Activated naive CD8-positive, alpha-beta T cell treated with anti-CD3 and anti-CD28 coated beads for 36 hours (primary cell): ENCODE data around the gene DGKQ. TPM values are rescaled to one million over a fixed set of nuclear protein-coding genes. Genes with fewer than 3 reads are reported as not detected.
"Not testable (repeated sequence)": the region's sequence is repeated elsewhere in the genome, so short reads cannot be mapped to it uniquely, and the experiment has no call there.

Experiments
- DNase-seq: peaks from one replicate; pipeline ENCODE4 v3.0.0; 2021
- H3K27ac Mint-ChIP-seq: one replicate; pipeline ENCODE4 v1.8.0; 2022; ENCODE audit warnings: mild to moderate bottlenecking, moderate library complexity, mixed read lengths
- H3K27me3 Mint-ChIP-seq: one replicate; pipeline ENCODE4 v1.8.0; 2022; ENCODE audit warnings: mild to moderate bottlenecking, mixed read lengths
- H3K36me3 Mint-ChIP-seq: one replicate; pipeline ENCODE4 v1.8.0; 2021; ENCODE audit warnings: mild to moderate bottlenecking, mixed read lengths
- H3K4me1 Mint-ChIP-seq: one replicate; pipeline ENCODE4 v1.8.0; 2021; ENCODE audit warnings: mixed read lengths
- H3K4me3 Mint-ChIP-seq: one replicate; pipeline ENCODE4 v1.8.0; 2022; ENCODE audit warnings: mild to moderate bottlenecking, moderate library complexity, mixed read lengths
- H3K9me3 Mint-ChIP-seq: one replicate; pipeline ENCODE4 v1.8.0; 2022; ENCODE audit warnings: mixed read lengths
- total RNA-seq, 2 experiments: library from RNA; stranded (reverse); gene quantifications; one replicate each; pipeline ENCODE4 v1.2.3, GENCODE V29; 2021

DGKQ gene
- total RNA-seq, 2 experiments from 2014 or later, result 12.5 to 14.0 TPM

DNA sequence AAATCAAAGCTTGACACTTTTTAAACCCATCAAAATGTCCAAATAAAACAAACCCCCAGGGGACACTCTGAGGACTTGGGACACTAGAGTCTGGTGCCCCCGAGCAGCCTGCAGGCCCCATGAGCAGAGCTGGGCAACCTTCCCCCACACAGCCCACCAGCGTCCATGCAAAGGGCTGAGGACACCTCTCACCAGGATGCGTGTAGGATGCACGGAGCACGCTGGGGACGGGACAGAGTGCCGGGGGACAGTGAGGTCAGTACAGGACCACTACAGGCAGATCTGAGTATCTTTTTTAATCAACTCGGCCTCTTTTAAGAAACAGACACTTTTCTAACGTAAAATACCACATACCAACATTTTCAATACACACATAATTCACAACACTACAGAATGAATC, 48.2 kb downstream of the DGKQ start:
- Mint-ChIP-seq H3K27me3 (no peaks in the 10 kb centered on the region), H3K4me3 (no peak overlapping the region), H3K27ac (peak overlapping the region; percentile 73), H3K36me3 (peaks cover 25% of the 10 kb centered on the region), H3K9me3 (peaks cover 2% of the 10 kb centered on the region), H3K4me1 (peaks cover 55% of the 10 kb centered on the region)
- DNase-seq, result no peak

GRCh38 chr4:924107-925096, 49.0 kb downstream of the DGKQ start:
- Mint-ChIP-seq H3K36me3 (peaks cover 32% of the 10 kb centered on the region), H3K9me3 (peaks cover 5% of the 10 kb centered on the region), H3K27ac (peak overlapping the region; percentile 73), H3K4me1 (peaks cover 56% of the 10 kb centered on the region), H3K4me3 (peak overlapping the region; percentile 2), H3K27me3 (no peaks in the 10 kb centered on the region)
- DNase-seq, result peak; percentile 45

GRCh38 chr4:921830-922331, 51.5 kb downstream of the DGKQ start:
- Mint-ChIP-seq H3K4me1 (peaks cover 58% of the 10 kb centered on the region), H3K27me3 (no peaks in the 10 kb centered on the region), H3K4me3 (peak overlapping the region; percentile 42), H3K9me3 (peaks cover 9% of the 10 kb centered on the region), H3K36me3 (peaks cover 45% of the 10 kb centered on the region), H3K27ac (peak overlapping the region; percentile 79)
- peak; percentile 20 for DNase-seq

DNA sequence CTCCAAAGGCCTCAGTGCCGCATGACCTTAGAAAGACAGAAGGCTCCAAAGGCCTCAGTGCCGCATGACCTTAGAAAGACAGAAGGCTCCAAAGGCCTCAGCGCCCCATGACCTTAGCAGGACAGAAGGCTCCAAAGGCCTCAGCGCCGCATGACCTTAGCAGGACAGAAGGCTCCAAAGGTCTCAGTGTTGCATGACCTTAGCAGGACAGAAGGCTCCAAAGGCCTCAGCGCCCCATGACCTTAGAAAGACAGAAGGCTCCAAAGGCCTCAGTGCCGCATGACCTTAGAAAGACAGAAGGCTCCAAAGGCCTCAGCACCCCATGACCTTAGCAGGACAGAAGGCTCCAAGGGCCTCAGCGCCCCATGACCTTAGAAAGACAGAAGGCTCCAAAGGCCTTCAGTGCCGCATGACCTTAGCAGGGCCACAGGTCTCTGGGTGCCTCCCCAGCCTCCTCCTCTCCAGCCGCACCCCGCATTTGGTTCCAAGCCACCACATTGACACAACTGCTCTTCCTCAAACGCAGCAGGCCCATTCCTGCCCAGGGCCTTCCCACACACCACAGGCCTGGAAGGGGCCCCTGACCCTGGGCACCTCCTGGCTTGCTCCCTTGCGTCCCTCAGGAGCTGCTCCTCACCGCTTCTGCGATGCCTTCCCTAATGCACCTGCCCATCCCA, 54.2 kb downstream of the DGKQ start:
- Mint-ChIP-seq H3K4me1 (peaks cover 56% of the 10 kb centered on the region), H3K36me3 (peaks cover 48% of the 10 kb centered on the region)
- not testable (repeated sequence) for H3K27me3 Mint-ChIP-seq, H3K9me3 Mint-ChIP-seq, DNase-seq, H3K4me3 Mint-ChIP-seq, H3K27ac Mint-ChIP-seq

DNA sequence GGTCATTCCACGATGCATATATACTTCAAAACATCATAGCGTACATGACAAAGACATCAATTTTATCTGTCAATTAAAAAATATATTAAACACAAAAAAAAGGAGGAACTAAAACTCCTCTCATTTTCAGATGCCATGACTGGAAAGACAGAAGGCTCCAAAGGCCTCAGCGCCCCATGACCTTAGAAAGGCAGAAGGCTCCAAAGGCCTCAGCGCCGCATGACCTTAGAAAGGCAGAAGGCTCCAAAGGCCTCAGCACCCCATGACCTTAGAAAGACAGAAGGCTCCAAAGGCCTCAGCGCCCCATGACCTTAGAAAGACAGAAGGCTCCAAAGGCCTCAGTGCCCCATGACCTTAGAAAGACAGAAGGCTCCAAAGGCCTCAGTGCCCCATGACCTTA, 54.8 kb downstream of the DGKQ start:
- DNase-seq, H3K27me3 Mint-ChIP-seq, H3K4me3 Mint-ChIP-seq, H3K9me3 Mint-ChIP-seq, H3K27ac Mint-ChIP-seq: not testable (repeated sequence)
- H3K4me1 Mint-ChIP-seq, result peaks cover 54% of the 10 kb centered on the region
- H3K36me3 Mint-ChIP-seq, result peaks cover 48% of the 10 kb centered on the region

GRCh38 chr4:917992-918391, 55.4 kb downstream of the DGKQ start:
- Mint-ChIP-seq H3K4me3 (no peak overlapping the region), H3K27me3 (no peaks in the 10 kb centered on the region), H3K4me1 (peaks cover 53% of the 10 kb centered on the region), H3K36me3 (peaks cover 48% of the 10 kb centered on the region), H3K27ac (no peak overlapping the region), H3K9me3 (peaks cover 9% of the 10 kb centered on the region)
- DNase-seq, result no peak

DNA sequence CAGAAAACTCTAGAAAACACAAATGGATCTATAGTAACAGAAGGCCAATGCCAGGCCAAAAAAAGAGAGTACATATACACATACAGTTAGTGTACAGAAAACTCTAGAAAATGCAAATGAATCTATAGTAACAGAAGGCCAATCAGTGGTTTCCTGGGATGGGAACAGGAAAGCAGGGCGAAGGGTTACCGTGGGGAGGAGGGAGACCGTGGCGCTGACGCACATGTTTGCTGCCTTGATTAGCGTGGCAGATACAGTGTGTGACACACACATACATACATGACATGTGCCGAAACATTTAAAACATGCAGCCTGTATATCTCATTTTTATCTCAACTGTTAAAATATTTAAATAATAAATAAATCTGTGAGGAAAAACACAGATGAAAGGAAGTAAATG, 55.9 kb downstream of the DGKQ start:
- Mint-ChIP-seq H3K4me3 (no peak overlapping the region), H3K27ac (no peak overlapping the region), H3K9me3 (peaks cover 9% of the 10 kb centered on the region), H3K4me1 (peaks cover 48% of the 10 kb centered on the region), H3K36me3 (peaks cover 42% of the 10 kb centered on the region), H3K27me3 (no peaks in the 10 kb centered on the region)
- no peak for DNase-seq

GRCh38 chr4:915595-915994, 57.8 kb downstream of the DGKQ start:
- Mint-ChIP-seq H3K27me3 (no peaks in the 10 kb centered on the region), H3K27ac (peak overlapping the region; percentile 70), H3K4me3 (peak overlapping the region; percentile 38), H3K36me3 (peaks cover 28% of the 10 kb centered on the region), H3K9me3 (peaks cover 7% of the 10 kb centered on the region), H3K4me1 (peaks cover 33% of the 10 kb centered on the region)
- no peak for DNase-seq

- Mint-ChIP-seq H3K9me3 (peaks cover 7% of the 10 kb centered on the region), H3K4me1 (peaks cover 33% of the 10 kb centered on the region), H3K27me3 (no peaks in the 10 kb centered on the region), H3K4me3 (peak overlapping the region; percentile 51), H3K36me3 (peaks cover 25% of the 10 kb centered on the region), H3K27ac (peak overlapping the region; percentile 70)
- DNase-seq, result no peak
These were observed 58.3 kb downstream of the DGKQ start for GRCh38 chr4:915041-915474.

DNA sequence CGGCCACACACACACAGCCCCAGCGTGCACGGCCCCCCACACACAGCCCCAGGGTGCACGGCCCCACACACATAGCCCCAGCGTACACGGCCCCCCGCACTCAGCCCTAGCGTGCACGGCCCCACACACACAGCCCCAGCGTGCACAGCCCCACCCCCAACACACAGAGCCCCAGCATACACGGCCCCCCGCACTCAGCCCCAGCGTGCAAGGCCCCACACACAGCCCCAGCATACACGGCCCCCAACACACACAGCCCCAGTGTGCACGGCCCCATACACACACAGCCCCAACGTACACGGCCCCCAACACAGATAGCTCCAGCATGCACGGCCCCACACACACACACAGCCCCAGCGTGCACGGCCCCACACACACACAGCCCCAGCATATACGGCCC, 58.8 kb downstream of the DGKQ start:
- H3K36me3 Mint-ChIP-seq, result peaks cover 21% of the 10 kb centered on the region
- H3K27me3 Mint-ChIP-seq, result no peaks in the 10 kb centered on the region
- no peak overlapping the region for H3K4me3 Mint-ChIP-seq
- DNase-seq, result no peak
- H3K9me3 Mint-ChIP-seq, result peaks cover 5% of the 10 kb centered on the region
- H3K27ac Mint-ChIP-seq, result no peak overlapping the region
- peaks cover 29% of the 10 kb centered on the region for H3K4me1 Mint-ChIP-seq

- Mint-ChIP-seq H3K9me3 (peaks cover 4% of the 10 kb centered on the region), H3K36me3 (peaks cover 14% of the 10 kb centered on the region)
These were observed 60.1 kb downstream of the DGKQ start for GRCh38 chr4:913280-913618.

GRCh38 chr4:912548-913279, 60.7 kb downstream of the DGKQ start:
- Mint-ChIP-seq H3K4me1 (peaks cover 22% of the 10 kb centered on the region), H3K4me3 (no peak overlapping the region), H3K36me3 (peaks cover 9% of the 10 kb centered on the region), H3K27ac (no peak overlapping the region), H3K9me3 (peaks cover under 1% of the 10 kb centered on the region), H3K27me3 (no peaks in the 10 kb centered on the region)
- DNase-seq, result no peak

More at GRCh38 chr4:913280-913618, 60.1 kb downstream of the DGKQ start:
- Mint-ChIP-seq H3K27me3 (no peaks in the 10 kb centered on the region), H3K27ac (no peak overlapping the region), H3K4me3 (no peak overlapping the region), H3K4me1 (peaks cover 26% of the 10 kb centered on the region)
- DNase-seq, result no peak

DNA sequence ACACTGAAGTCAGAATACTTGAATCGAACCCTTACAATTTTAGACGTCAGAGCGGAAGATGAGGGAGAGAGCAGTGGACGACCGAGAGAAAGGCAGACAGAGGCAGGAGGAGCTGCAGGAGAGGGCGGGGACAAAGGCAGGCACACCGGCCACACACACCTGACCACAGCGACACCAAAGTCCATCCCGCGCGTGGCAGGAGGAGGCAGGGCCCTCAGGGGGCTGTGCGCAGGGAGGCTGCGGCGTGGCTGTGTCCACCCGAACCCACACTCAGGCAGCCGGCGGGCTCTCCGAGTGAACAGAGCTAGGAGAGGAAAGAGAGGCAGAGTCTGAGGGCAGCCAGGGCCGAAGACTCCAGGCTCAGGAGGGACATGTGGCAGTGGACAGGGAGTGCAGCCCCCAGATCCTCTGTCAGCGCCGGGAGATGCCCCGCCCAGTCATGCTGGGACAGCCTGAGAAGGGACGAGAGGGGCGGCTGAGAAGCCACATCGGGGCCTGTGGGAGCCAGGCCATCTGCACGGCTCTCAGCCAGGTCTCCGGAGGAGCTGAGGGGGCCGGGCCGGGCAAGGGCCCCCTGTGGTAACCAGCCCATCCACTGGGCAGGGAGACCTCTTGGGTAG, 61.4 kb downstream of the DGKQ start:
- H3K9me3 Mint-ChIP-seq, result no peaks in the 10 kb centered on the region

DNA sequence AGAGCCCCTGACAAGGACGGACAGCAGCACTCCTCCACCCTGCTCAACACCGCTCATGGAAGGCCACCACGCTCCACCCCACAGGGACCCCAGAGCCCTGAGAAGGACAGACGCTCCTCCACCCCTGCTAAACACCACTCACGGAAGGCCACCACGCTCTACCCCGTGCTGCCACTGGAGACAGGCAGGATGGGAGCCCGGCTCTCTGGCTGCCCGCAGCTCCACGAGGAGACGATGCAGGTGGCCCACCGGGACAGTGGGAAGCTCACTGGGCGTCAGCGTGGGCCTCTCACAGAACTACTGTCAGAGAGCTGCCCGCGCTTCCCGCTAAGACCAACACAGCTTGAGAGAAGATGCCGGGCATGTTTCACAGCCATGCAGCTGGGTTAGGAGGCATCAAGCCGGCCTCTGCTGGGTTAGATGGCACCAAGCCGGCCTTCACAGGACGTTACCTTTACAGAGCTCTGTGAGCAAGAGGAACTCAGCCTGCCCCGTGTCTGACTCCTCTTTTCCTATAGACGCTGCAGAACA, 62.1 kb downstream of the DGKQ start:
- Mint-ChIP-seq H3K4me1 (peaks cover 14% of the 10 kb centered on the region), H3K9me3 (no peaks in the 10 kb centered on the region), H3K4me3 (no peak overlapping the region), H3K36me3 (peaks cover 7% of the 10 kb centered on the region), H3K27ac (no peak overlapping the region), H3K27me3 (no peaks in the 10 kb centered on the region)
- no peak for DNase-seq

More for the DNA sequence above, 61.4 kb downstream of the DGKQ start:
- DNase-seq, result no peak
- no peak overlapping the region for H3K27ac Mint-ChIP-seq
- H3K4me1 Mint-ChIP-seq, result peaks cover 20% of the 10 kb centered on the region
- peaks cover 7% of the 10 kb centered on the region for H3K36me3 Mint-ChIP-seq
- no peak overlapping the region for H3K4me3 Mint-ChIP-seq
- no peaks in the 10 kb centered on the region for H3K27me3 Mint-ChIP-seq
